HG03342 (cell line): Measurements from ENCODE around the gene PDHX.

Experiments
- ATAC-seq: cut with Tn5 transposase; IDR thresholded peaks from one replicate; pipeline ENCODE4 v1.9.1; 2021; ENCODE audit warnings: mild to moderate bottlenecking, moderate library complexity; ENCODE audit not compliant: unreplicated experiment

PDHX gene

GRCh38 chr11:34987617-34988016 is 71.2 kb downstream of the PDHX start:
- no peak for ATAC-seq

GRCh38 chr11:34988294-34989255 is 72.2 kb downstream of the PDHX start:
- no peak for ATAC-seq

- ATAC-seq = no peak
Measured at GRCh38 chr11:34990916-34991315, 74.5 kb downstream of the PDHX start.

GRCh38 chr11:34994854-34995253 is 78.4 kb downstream of the PDHX start:
- ATAC-seq = no peak

- ATAC-seq = no peak
Measured at GRCh38 chr11:34996958-34997357, 80.5 kb downstream of the PDHX start.

GRCh38 chr11:34997952-34998528 is 81.6 kb downstream of the PDHX start:
- no peak for ATAC-seq

GRCh38 chr11:34999453-34999852 is 83.0 kb downstream of the PDHX start:
- no peak for ATAC-seq

GRCh38 chr11:35003186-35003585 is 86.8 kb downstream of the PDHX start:
- no peak for ATAC-seq

GRCh38 chr11:35003658-35004057 is 87.2 kb downstream of the PDHX start:
- no peak for ATAC-seq

GRCh38 chr11:35005141-35005780 is 88.8 kb downstream of the PDHX start:
- no peak for ATAC-seq

- ATAC-seq = peak; percentile 92
Measured at GRCh38 chr11:35006389-35007128, 90.1 kb downstream of the PDHX start.

- ATAC-seq = peak; percentile 45
Measured at GRCh38 chr11:35007277-35007676, 90.9 kb downstream of the PDHX start.

GRCh38 chr11:35009191-35009943 is 92.9 kb downstream of the PDHX start:
- ATAC-seq = no peak

GRCh38 chr11:35009944-35010342 is 93.5 kb downstream of the PDHX start:
- ATAC-seq = no peak

- ATAC-seq = no peak
Measured at GRCh38 chr11:35010654-35011053, 94.2 kb downstream of the PDHX start.

GRCh38 chr11:35011389-35011788 is 95.0 kb downstream of the PDHX start:
- ATAC-seq = no peak

- peak; percentile 4 for ATAC-seq
Measured at GRCh38 chr11:35011944-35012343, 95.5 kb downstream of the PDHX start.

- ATAC-seq = peak; percentile 68
Measured at GRCh38 chr11:35012467-35013191, 96.2 kb downstream of the PDHX start.

- ATAC-seq = peak; percentile 43
Measured at GRCh38 chr11:35013514-35014233, 97.3 kb downstream of the PDHX start.
